Muscle of leg (tissue), 11 donors: ENCODE data around the gene SEC11C. TPM values are rescaled to one million over a fixed set of nuclear protein-coding genes. Genes with fewer than 3 reads are reported as not detected.

ENCODE experiments used
- DNase-seq: peaks from one replicate; pipeline ENCODE4 v3.0.0; 2013
- H3K27ac ChIP-seq: one replicate; pipeline ENCODE4 v1.5.1; 2013; ENCODE audit warnings: mild to moderate bottlenecking, low read length, control low read depth
- H3K27me3 ChIP-seq: one replicate; pipeline ENCODE4 v1.6.1; 2013; ENCODE audit warnings: low read length; ENCODE audit not compliant: control insufficient read depth, insufficient read depth
- H3K36me3 ChIP-seq: one replicate; pipeline ENCODE4 v1.6.1; 2013; ENCODE audit warnings: low read length; ENCODE audit not compliant: control insufficient read depth, insufficient read depth
- H3K4me1 ChIP-seq: one replicate; pipeline ENCODE4 v1.6.1; 2013; ENCODE audit warnings: low read length; ENCODE audit not compliant: control insufficient read depth, insufficient read depth
- H3K4me3 ChIP-seq: one replicate; pipeline ENCODE4 v1.5.1; 2013; ENCODE audit warnings: low read length, control low read depth
- H3K9me3 ChIP-seq: replicated peaks from 2 replicates; pipeline ENCODE4 v1.6.1; 2013; ENCODE audit warnings: low read depth, low read length; ENCODE audit not compliant: control insufficient read depth
- WGBS: methylation state at CpG from one replicate; pipeline ENCODE4 v1.1.5; 2013; ENCODE audit warnings: missing lambda C conversion rate; ENCODE audit not compliant: insufficient coverage; 5-methylcytosine and 5-hydroxymethylcytosine counted together
- polyA plus RNA-seq, 8 donors: library from polyadenylated mRNA; unstranded; fragments of 120-200 nt; gene quantifications; one replicate each; pipeline versions ENCODE4 v1.2.1 to v1.2.3, GENCODE V29; 2013; ENCODE audit warnings: inconsistent platforms in 1 of 8, low replicate concordance in 1 of 8; ENCODE audit not compliant: insufficient read length in 8 of 8, insufficient read depth in 1 of 8
- total RNA-seq: library from RNA; stranded (reverse); fragments of 120-200 nt; gene quantifications from one replicate; pipeline ENCODE4 v1.2.4, GENCODE V29; 2013

The SEC11C gene
- total and polyA plus RNA-seq, 9 donors: 8.2 to 11.5 (median 9.4) TPM

- Histone ChIP-seq H3K36me3 (no peaks in the 10 kb centered on the region), H3K9me3 (no peaks in the 10 kb centered on the region), H3K27me3 (peaks cover 5% of the 10 kb centered on the region), H3K4me1 (no peaks in the 10 kb centered on the region), H3K27ac (no peak overlapping the region), H3K4me3 (no peak overlapping the region)
- DNase-seq: no peak
- WGBS: 17% methylated on average over 1 of the region's 5 CpGs
Observed at GRCh38 chr18:59123588-59124369, 15.9 kb upstream of the SEC11C start.

- no CpG with 5 or more reads among the region's 1 CpG for WGBS
- no peaks in the 10 kb centered on the region for H3K4me1 ChIP-seq
- no peak overlapping the region for H3K27ac ChIP-seq
- peaks cover 5% of the 10 kb centered on the region for H3K27me3 ChIP-seq
- no peak overlapping the region for H3K4me3 ChIP-seq
- DNase-seq: no peak
- no peaks in the 10 kb centered on the region for H3K9me3 ChIP-seq
- no peaks in the 10 kb centered on the region for H3K36me3 ChIP-seq
Observed at GRCh38 chr18:59124370-59124704, 15.3 kb upstream of the SEC11C start.

GRCh38 chr18:59127047-59127446, 12.6 kb upstream of the SEC11C start:
- no peak for DNase-seq
- no peaks in the 10 kb centered on the region for H3K36me3 ChIP-seq
- H3K4me3 ChIP-seq: no peak overlapping the region
- 61% methylated on average over 3 of the region's 6 CpGs for WGBS
- no peaks in the 10 kb centered on the region for H3K9me3 ChIP-seq
- no peak overlapping the region for H3K27ac ChIP-seq
- peaks cover 8% of the 10 kb centered on the region for H3K27me3 ChIP-seq
- H3K4me1 ChIP-seq: no peaks in the 10 kb centered on the region

GRCh38 chr18:59129951-59130703, 9.6 kb upstream of the SEC11C start:
- no peaks in the 10 kb centered on the region for H3K4me1 ChIP-seq
- DNase-seq: no peak
- peaks cover 15% of the 10 kb centered on the region for H3K27me3 ChIP-seq
- H3K9me3 ChIP-seq: no peaks in the 10 kb centered on the region
- H3K36me3 ChIP-seq: no peaks in the 10 kb centered on the region
- H3K4me3 ChIP-seq: no peak overlapping the region
- no CpG with 5 or more reads among the region's 4 CpGs for WGBS
- no peak overlapping the region for H3K27ac ChIP-seq

- H3K4me3 ChIP-seq: no peak overlapping the region
- DNase-seq: no peak
- H3K4me1 ChIP-seq: no peaks in the 10 kb centered on the region
- WGBS: 80% methylated on average over 1 of the region's 5 CpGs
- peaks cover 16% of the 10 kb centered on the region for H3K27me3 ChIP-seq
- no peak overlapping the region for H3K27ac ChIP-seq
- no peaks in the 10 kb centered on the region for H3K9me3 ChIP-seq
- H3K36me3 ChIP-seq: no peaks in the 10 kb centered on the region
Observed at GRCh38 chr18:59132810-59133465, 6.7 kb upstream of the SEC11C start.

GRCh38 chr18:59139291-59139614, 431 bp upstream of the SEC11C start:
- no peaks in the 10 kb centered on the region for H3K9me3 ChIP-seq
- H3K36me3 ChIP-seq: no peaks in the 10 kb centered on the region
- peak overlapping the region; percentile 74 for H3K27ac ChIP-seq
- DNase-seq: no peak
- 0% methylated on average over 14 of the region's 15 CpGs for WGBS
- H3K4me1 ChIP-seq: peaks cover 6% of the 10 kb centered on the region
- H3K27me3 ChIP-seq: peaks cover 14% of the 10 kb centered on the region
- peak overlapping the region; percentile 71 for H3K4me3 ChIP-seq

GRCh38 chr18:59140302-59140885, 710 bp downstream of the SEC11C start:
- H3K4me1 ChIP-seq: peaks cover 6% of the 10 kb centered on the region
- no peak overlapping the region for H3K27ac ChIP-seq
- peak overlapping the region; percentile 71 for H3K4me3 ChIP-seq
- 3% methylated on average over 14 of the region's 16 CpGs for WGBS
- peaks cover 7% of the 10 kb centered on the region for H3K27me3 ChIP-seq
- no peaks in the 10 kb centered on the region for H3K36me3 ChIP-seq
- DNase-seq: peak; percentile 42
- H3K9me3 ChIP-seq: no peaks in the 10 kb centered on the region

- H3K4me3 ChIP-seq: no peak overlapping the region
- peaks cover 3% of the 10 kb centered on the region for H3K27me3 ChIP-seq
- no CpG with 5 or more reads among the region's 1 CpG for WGBS
- no peak overlapping the region for H3K27ac ChIP-seq
- no peaks in the 10 kb centered on the region for H3K9me3 ChIP-seq
- peaks cover 6% of the 10 kb centered on the region for H3K4me1 ChIP-seq
- no peak for DNase-seq
- no peaks in the 10 kb centered on the region for H3K36me3 ChIP-seq
Observed at GRCh38 chr18:59141294-59142068, 1.8 kb downstream of the SEC11C start.

- no peak for DNase-seq
- peaks cover 6% of the 10 kb centered on the region for H3K4me1 ChIP-seq
- H3K27me3 ChIP-seq: peaks cover 3% of the 10 kb centered on the region
- WGBS: 56% methylated on average over 5 of the region's 6 CpGs
- H3K9me3 ChIP-seq: no peaks in the 10 kb centered on the region
- no peaks in the 10 kb centered on the region for H3K36me3 ChIP-seq
- no peak overlapping the region for H3K27ac ChIP-seq
- no peak overlapping the region for H3K4me3 ChIP-seq
Observed at GRCh38 chr18:59142274-59142673, 2.6 kb downstream of the SEC11C start.
